K562 (cell line): ENCODE data around the gene SPINK14. TPM values are rescaled to one million over a fixed set of nuclear protein-coding genes. Genes with fewer than 3 reads are reported as not detected.

Experiments used
- polyA plus RNA-seq, 8 experiments: library from polyadenylated mRNA; depleted of rRNA in 4 of 8; stranded (reverse) in 5 of 8; unstranded in 3 of 8; fragments of >200 nt; fragmentation: Nextera tagmentation in 2 of 8; fragmentation: Illumina TruSeq in 1 of 8; extraction: Ambion mirVana in 2 of 8; extraction: Trizol in 1 of 8; gene quantifications; 2 replicates each; pipeline versions ENCODE4 v1.2.1 to v1.2.3, GENCODE V29; 2011 to 2014; ENCODE audit warnings: inconsistent platforms in 1 of 8, missing spikeins in 1 of 8
- small RNA-seq: library from RNA; depleted of rRNA; stranded (forward); fragments of <200 nt; gene quantifications from one replicate; pipeline ENCODE3, GENCODE V24; 2014
- total RNA-seq, 7 experiments: library from RNA; depleted of rRNA in 6 of 7; stranded (reverse); fragments of >200 nt in 6 of 7; fragmentation: Illumina TruSeq in 2 of 7; extraction: Trizol in 2 of 7; gene quantifications; 2 replicates each; pipeline versions ENCODE4 v1.2.1 to v1.2.3, GENCODE V29; 2011 to 2021; ENCODE audit warnings: low replicate concordance in 1 of 7

SPINK14 gene
- total and polyA plus RNA-seq, 9 of the 15 experiments (the other 6 are each of a cell fraction or from before 2014, with no cell fraction given), result not detected

Small RNAs within 50 kb of the gene (small RNA-seq; reads per million reads assigned to genes)
- gene HMGN1P16, result not detected

Other genes with a start within 250 kb of the SPINK14 start
- 0.54 TPM in 1 of 2 replicates, not detected in the other for gene SPINK5, start 104.6 kb upstream of the SPINK14 start, total RNA-seq (2014; rRNA removed)
- gene SPINK5, start 104.6 kb upstream of the SPINK14 start, total RNA-seq (2014; rRNA removed; fragmentation: Illumina TruSeq; extraction: Trizol), result 0.10 and 0.18 TPM in 2 replicates
- 0.11 and 0.14 TPM in 2 replicates for gene SPINK5, start 104.6 kb upstream of the SPINK14 start, total RNA-seq (2015; rRNA removed; fragmentation: Illumina TruSeq; extraction: Trizol)
- 0.29 TPM in 2 replicates for gene SPINK5, start 104.6 kb upstream of the SPINK14 start, total RNA-seq (2021)
- gene SPINK5, start 104.6 kb upstream of the SPINK14 start, polyA plus RNA-seq (2011; rRNA removed), result 0.04 and 0.68 TPM in 2 replicates
- 0.09 and 0.14 TPM in 2 replicates for gene SPINK5, start 104.6 kb upstream of the SPINK14 start, polyA plus RNA-seq (2014; fragmentation: Illumina TruSeq; extraction: Trizol)
- gene SPINK5, start 104.6 kb upstream of the SPINK14 start, polyA plus RNA-seq (2014; fragmentation: Nextera tagmentation; extraction: Ambion mirVana), result under 1 TPM in 1 of 2 experiments, not detected in 1; 0.07 TPM
- gene SPINK5, start 104.6 kb upstream of the SPINK14 start, polyA plus RNA-seq (2014; rRNA removed), result 0.11 and 0.26 TPM in 2 replicates
- gene SPINK6, start 34.5 kb downstream of the SPINK14 start, total RNA-seq (2014; rRNA removed), result not detected in 2 replicates
- gene SPINK6, start 34.5 kb downstream of the SPINK14 start, total RNA-seq (2014; rRNA removed; fragmentation: Illumina TruSeq; extraction: Trizol), result not detected in 2 replicates
- gene SPINK6, start 34.5 kb downstream of the SPINK14 start, total RNA-seq (2015; rRNA removed; fragmentation: Illumina TruSeq; extraction: Trizol), result not detected in 2 replicates
- gene SPINK6, start 34.5 kb downstream of the SPINK14 start, total RNA-seq (2021), result not detected in 2 replicates
- not detected in 2 replicates for gene SPINK6, start 34.5 kb downstream of the SPINK14 start, polyA plus RNA-seq (2011; rRNA removed)
- gene SPINK6, start 34.5 kb downstream of the SPINK14 start, polyA plus RNA-seq (2014; fragmentation: Illumina TruSeq; extraction: Trizol), result not detected in 2 replicates
- not detected for gene SPINK6, start 34.5 kb downstream of the SPINK14 start, polyA plus RNA-seq (2014; fragmentation: Nextera tagmentation; extraction: Ambion mirVana)
- gene SPINK6, start 34.5 kb downstream of the SPINK14 start, polyA plus RNA-seq (2014; rRNA removed), result not detected in 2 replicates
- not detected in 2 replicates for gene MARCOL, start 70.0 kb downstream of the SPINK14 start, total RNA-seq (2014; rRNA removed)
- gene MARCOL, start 70.0 kb downstream of the SPINK14 start, total RNA-seq (2014; rRNA removed; fragmentation: Illumina TruSeq; extraction: Trizol), result not detected in 2 replicates
- gene MARCOL, start 70.0 kb downstream of the SPINK14 start, total RNA-seq (2015; rRNA removed; fragmentation: Illumina TruSeq; extraction: Trizol), result not detected in 2 replicates
- not detected in 2 replicates for gene MARCOL, start 70.0 kb downstream of the SPINK14 start, total RNA-seq (2021)
- gene MARCOL, start 70.0 kb downstream of the SPINK14 start, polyA plus RNA-seq (2011; rRNA removed), result not detected in 2 replicates
- gene MARCOL, start 70.0 kb downstream of the SPINK14 start, polyA plus RNA-seq (2014; fragmentation: Illumina TruSeq; extraction: Trizol), result not detected in 2 replicates
- not detected for gene MARCOL, start 70.0 kb downstream of the SPINK14 start, polyA plus RNA-seq (2014; fragmentation: Nextera tagmentation; extraction: Ambion mirVana)
- gene MARCOL, start 70.0 kb downstream of the SPINK14 start, polyA plus RNA-seq (2014; rRNA removed), result not detected in 2 replicates
- gene SPINK13, start 100.2 kb downstream of the SPINK14 start, total RNA-seq (2014; rRNA removed), result not detected in 2 replicates
- not detected in 2 replicates for gene SPINK13, start 100.2 kb downstream of the SPINK14 start, total RNA-seq (2014; rRNA removed; fragmentation: Illumina TruSeq; extraction: Trizol)
- gene SPINK13, start 100.2 kb downstream of the SPINK14 start, total RNA-seq (2015; rRNA removed; fragmentation: Illumina TruSeq; extraction: Trizol), result not detected in 2 replicates
- not detected in 2 replicates for gene SPINK13, start 100.2 kb downstream of the SPINK14 start, total RNA-seq (2021)
- 0.07 TPM in 1 of 2 replicates, not detected in the other for gene SPINK13, start 100.2 kb downstream of the SPINK14 start, polyA plus RNA-seq (2011; rRNA removed)
- gene SPINK13, start 100.2 kb downstream of the SPINK14 start, polyA plus RNA-seq (2014; fragmentation: Illumina TruSeq; extraction: Trizol), result not detected in 2 replicates
- gene SPINK13, start 100.2 kb downstream of the SPINK14 start, polyA plus RNA-seq (2014; fragmentation: Nextera tagmentation; extraction: Ambion mirVana), result not detected
- gene SPINK13, start 100.2 kb downstream of the SPINK14 start, polyA plus RNA-seq (2014; rRNA removed), result not detected in 2 replicates
- not detected in 2 replicates for gene SPINK7, start 143.9 kb downstream of the SPINK14 start, total RNA-seq (2014; rRNA removed)
- not detected in 2 replicates for gene SPINK7, start 143.9 kb downstream of the SPINK14 start, total RNA-seq (2014; rRNA removed; fragmentation: Illumina TruSeq; extraction: Trizol)
- gene SPINK7, start 143.9 kb downstream of the SPINK14 start, total RNA-seq (2015; rRNA removed; fragmentation: Illumina TruSeq; extraction: Trizol), result not detected in 2 replicates
- gene SPINK7, start 143.9 kb downstream of the SPINK14 start, total RNA-seq (2021), result not detected in 2 replicates
- gene SPINK7, start 143.9 kb downstream of the SPINK14 start, polyA plus RNA-seq (2011; rRNA removed), result not detected in 2 replicates
- gene SPINK7, start 143.9 kb downstream of the SPINK14 start, polyA plus RNA-seq (2014; fragmentation: Illumina TruSeq; extraction: Trizol), result not detected in 2 replicates
- gene SPINK7, start 143.9 kb downstream of the SPINK14 start, polyA plus RNA-seq (2014; fragmentation: Nextera tagmentation; extraction: Ambion mirVana), result not detected
- not detected in 2 replicates for gene SPINK7, start 143.9 kb downstream of the SPINK14 start, polyA plus RNA-seq (2014; rRNA removed)
- gene SPINK9, start 167.0 kb downstream of the SPINK14 start, total RNA-seq (2014; rRNA removed), result not detected in 2 replicates
- not detected in 2 replicates for gene SPINK9, start 167.0 kb downstream of the SPINK14 start, total RNA-seq (2014; rRNA removed; fragmentation: Illumina TruSeq; extraction: Trizol)
- not detected in 2 replicates for gene SPINK9, start 167.0 kb downstream of the SPINK14 start, total RNA-seq (2015; rRNA removed; fragmentation: Illumina TruSeq; extraction: Trizol)
- gene SPINK9, start 167.0 kb downstream of the SPINK14 start, total RNA-seq (2021), result not detected in 2 replicates
- not detected in 2 replicates for gene SPINK9, start 167.0 kb downstream of the SPINK14 start, polyA plus RNA-seq (2011; rRNA removed)
- gene SPINK9, start 167.0 kb downstream of the SPINK14 start, polyA plus RNA-seq (2014; fragmentation: Illumina TruSeq; extraction: Trizol), result not detected in 2 replicates
- gene SPINK9, start 167.0 kb downstream of the SPINK14 start, polyA plus RNA-seq (2014; fragmentation: Nextera tagmentation; extraction: Ambion mirVana), result not detected
- gene SPINK9, start 167.0 kb downstream of the SPINK14 start, polyA plus RNA-seq (2014; rRNA removed), result not detected in 2 replicates
- gene FBXO38, start 215.4 kb downstream of the SPINK14 start, total RNA-seq (2014; rRNA removed), result 23.6 and 24.2 TPM in 2 replicates
- 36.0 and 42.6 TPM in 2 replicates for gene FBXO38, start 215.4 kb downstream of the SPINK14 start, total RNA-seq (2014; rRNA removed; fragmentation: Illumina TruSeq; extraction: Trizol)
- gene FBXO38, start 215.4 kb downstream of the SPINK14 start, total RNA-seq (2015; rRNA removed; fragmentation: Illumina TruSeq; extraction: Trizol), result 35.1 and 39.4 TPM in 2 replicates
- 26.5 and 31.3 TPM in 2 replicates for gene FBXO38, start 215.4 kb downstream of the SPINK14 start, total RNA-seq (2021)
- gene FBXO38, start 215.4 kb downstream of the SPINK14 start, polyA plus RNA-seq (2011; rRNA removed), result 25.2 and 37.2 TPM in 2 replicates
- gene FBXO38, start 215.4 kb downstream of the SPINK14 start, polyA plus RNA-seq (2014; fragmentation: Illumina TruSeq; extraction: Trizol), result 28.3 and 32.4 TPM in 2 replicates
- gene FBXO38, start 215.4 kb downstream of the SPINK14 start, polyA plus RNA-seq (2014; fragmentation: Nextera tagmentation; extraction: Ambion mirVana), result 10 to 100 TPM in 1 of 2 experiments, 1 to 10 TPM in 1; 7.4 to 21.6 TPM
- 19.0 and 29.3 TPM in 2 replicates for gene FBXO38, start 215.4 kb downstream of the SPINK14 start, polyA plus RNA-seq (2014; rRNA removed)